Liver (tissue), 9 donors: ENCODE data around the gene TLCD4. TPM values are rescaled to one million over a fixed set of nuclear protein-coding genes. Genes with fewer than 3 reads are reported as not detected.

Source experiments
- DNase-seq: peaks from one replicate; pipeline ENCODE4 v3.0.0-alpha.2; 2017; ENCODE audit warnings: low spot score
- H3K27ac ChIP-seq, 2 donors: one replicate each; pipeline ENCODE4 v1.7.0; 2013; ENCODE audit warnings: inconsistent platforms in 2 of 2, low read length in 2 of 2, control low read depth in 1 of 2, low read depth in 1 of 2, mild to moderate bottlenecking in 1 of 2
- H3K27me3 ChIP-seq, 4 donors: one replicate each; pipeline versions ENCODE4 v1.6.1 to v1.7.0; 2013; ENCODE audit warnings: low read length in 3 of 4, inconsistent platforms in 1 of 4, mild to moderate bottlenecking in 1 of 4, moderate library complexity in 1 of 4; ENCODE audit not compliant: control insufficient read depth in 4 of 4, insufficient read depth in 4 of 4
- H3K36me3 ChIP-seq, 4 donors: one replicate each; pipeline versions ENCODE4 v1.6.1 to v1.7.0; 2013; ENCODE audit warnings: low read length in 3 of 4, mild to moderate bottlenecking in 3 of 4, low read depth in 1 of 4, moderate library complexity in 1 of 4; ENCODE audit not compliant: control insufficient read depth in 4 of 4, insufficient read depth in 3 of 4
- H3K4me1 ChIP-seq, 4 donors: one replicate each; pipeline versions ENCODE4 v1.6.1 to v1.7.0; 2013; ENCODE audit warnings: low read length in 3 of 4, mild to moderate bottlenecking in 3 of 4, moderate library complexity in 1 of 4; ENCODE audit not compliant: control insufficient read depth in 4 of 4, insufficient read depth in 4 of 4
- H3K4me3 ChIP-seq, 3 donors: one replicate each; pipeline versions ENCODE4 v1.6.1 to v1.7.0; 2013; ENCODE audit warnings: low read length in 3 of 3, control low read depth in 1 of 3, low read depth in 1 of 3, mild to moderate bottlenecking in 1 of 3
- H3K9ac ChIP-seq, 2 donors: one replicate each; pipeline ENCODE4 v1.7.0; 2013; ENCODE audit warnings: low read length in 2 of 2, mild to moderate bottlenecking in 2 of 2, moderate library complexity in 2 of 2, control low read depth in 1 of 2, low read depth in 1 of 2
- H3K9me3 ChIP-seq, 4 donors: one replicate each; pipeline versions ENCODE4 v1.6.1 to v1.7.0; 2013; ENCODE audit warnings: low read length in 3 of 4; ENCODE audit not compliant: control insufficient read depth in 4 of 4
- EGR1 ChIP-seq, 2 donors: IDR thresholded peaks; 2 replicates each; pipeline ENCODE4 v1.6.1; 2016 to 2018; ENCODE audit warnings: antibody characterized with exemption in 2 of 2, low read depth in 2 of 2
- FOXA1 ChIP-seq: IDR thresholded peaks from 2 replicates; pipeline ENCODE4 v1.6.1; 2016; ENCODE audit warnings: antibody characterized with exemption
- FOXA2 ChIP-seq: IDR thresholded peaks from 2 replicates; pipeline ENCODE4 v1.6.1; 2016; ENCODE audit warnings: antibody characterized with exemption
- GABPA ChIP-seq, 2 donors: IDR thresholded peaks in 1 of 2; conservative IDR thresholded peaks in 1 of 2; 2 replicates each; pipeline ENCODE4 v1.6.1; 2016; ENCODE audit warnings: antibody characterized with exemption in 2 of 2, mild to moderate bottlenecking in 1 of 2, moderate library complexity in 1 of 2
- HNF4A ChIP-seq, 2 donors: conservative IDR thresholded peaks; 2 replicates each; pipeline ENCODE4 v1.6.1; 2016; ENCODE audit warnings: antibody characterized with exemption in 2 of 2, mild to moderate bottlenecking in 2 of 2
- HNF4G ChIP-seq: IDR thresholded peaks from 2 replicates; pipeline ENCODE4 v1.6.1; 2016; ENCODE audit warnings: antibody characterized with exemption
- JUND ChIP-seq, 2 donors: IDR thresholded peaks; 2 replicates each; pipeline ENCODE4 v1.6.1; 2016; ENCODE audit warnings: antibody characterized with exemption in 2 of 2
- NR2F2 ChIP-seq: IDR thresholded peaks from 2 replicates; pipeline ENCODE4 v1.6.1; 2016; ENCODE audit warnings: antibody characterized with exemption
- RAD21 ChIP-seq, 2 donors: IDR thresholded peaks; 2 replicates each; pipeline ENCODE4 v1.6.1; 2016; ENCODE audit warnings: antibody characterized with exemption in 2 of 2, mild to moderate bottlenecking in 2 of 2
- RXRA ChIP-seq, 2 donors: IDR thresholded peaks; 2 replicates each; pipeline ENCODE4 v1.6.1; 2017 to 2018; ENCODE audit warnings: antibody characterized with exemption in 2 of 2, mild to moderate bottlenecking in 1 of 2
- SP1 ChIP-seq: IDR thresholded peaks from 2 replicates; pipeline ENCODE4 v1.6.1; 2018; ENCODE audit warnings: antibody characterized with exemption, mild to moderate bottlenecking
- TAF1 ChIP-seq: conservative IDR thresholded peaks from 2 replicates; pipeline ENCODE4 v1.6.1; 2016; ENCODE audit warnings: antibody characterized with exemption, mild to moderate bottlenecking
- YY1 ChIP-seq: IDR thresholded peaks from 2 replicates; pipeline ENCODE4 v1.6.1; 2016; ENCODE audit warnings: antibody characterized with exemption, mild to moderate bottlenecking
- ZBTB33 ChIP-seq: IDR thresholded peaks from 2 replicates; pipeline ENCODE4 v1.6.1; 2016; ENCODE audit warnings: antibody characterized with exemption
- WGBS: extraction: QIAGEN DNeasy Blood & Tissue Kit; methylation state at CpG from one replicate; pipeline ENCODE4 v1.1.7; 2013; 5-methylcytosine and 5-hydroxymethylcytosine counted together
- polyA plus RNA-seq, 2 donors: library from polyadenylated mRNA; stranded (reverse) in 1 of 2; unstranded in 1 of 2; fragments of 200-250 nt in 1 of 2; fragments of >200 nt in 1 of 2; fragmentation: Nextera tagmentation in 1 of 2; extraction: Ambion mirVana in 1 of 2; gene quantifications; one replicate each; pipeline versions ENCODE4 v1.2.1 to v1.2.3, GENCODE V29; 2013 to 2015
- total RNA-seq, 2 donors: library from RNA; depleted of rRNA; stranded (reverse); fragments of >200 nt; gene quantifications; one replicate each; pipeline ENCODE4 v1.2.3, GENCODE V29; 2014
- TF ChIP-seq, protein P1 (sequence below): fragments of 150-350 bp; IDR thresholded peaks from 2 replicates; pipeline ENCODE4 v1.5.1; 2017; ENCODE audit warnings: improper control_type of control experiment, low read depth, low read length; ENCODE audit not compliant: missing input control
- TF ChIP-seq, protein P2 (sequence below): IDR thresholded peaks from 2 replicates; pipeline ENCODE4 v1.6.1; 2016; ENCODE audit warnings: antibody characterized with exemption
- TF ChIP-seq, protein P3 (sequence below): IDR thresholded peaks from 2 replicates; pipeline ENCODE4 v1.6.1; 2016; ENCODE audit warnings: antibody characterized with exemption
- TF ChIP-seq, protein P4 (sequence below): IDR thresholded peaks from 2 replicates; pipeline ENCODE4 v1.6.1; 2016; ENCODE audit warnings: antibody characterized with exemption, mild to moderate bottlenecking
- donor health status: healthy.
- donor health status: healthy.
- donor health status: healthy.
- donor health status: healthy.
- donor health status: healthy.

The TLCD4 gene
- total and polyA plus RNA-seq, 4 donors: 24.9 to 131 (median 85.6) TPM

DNA sequence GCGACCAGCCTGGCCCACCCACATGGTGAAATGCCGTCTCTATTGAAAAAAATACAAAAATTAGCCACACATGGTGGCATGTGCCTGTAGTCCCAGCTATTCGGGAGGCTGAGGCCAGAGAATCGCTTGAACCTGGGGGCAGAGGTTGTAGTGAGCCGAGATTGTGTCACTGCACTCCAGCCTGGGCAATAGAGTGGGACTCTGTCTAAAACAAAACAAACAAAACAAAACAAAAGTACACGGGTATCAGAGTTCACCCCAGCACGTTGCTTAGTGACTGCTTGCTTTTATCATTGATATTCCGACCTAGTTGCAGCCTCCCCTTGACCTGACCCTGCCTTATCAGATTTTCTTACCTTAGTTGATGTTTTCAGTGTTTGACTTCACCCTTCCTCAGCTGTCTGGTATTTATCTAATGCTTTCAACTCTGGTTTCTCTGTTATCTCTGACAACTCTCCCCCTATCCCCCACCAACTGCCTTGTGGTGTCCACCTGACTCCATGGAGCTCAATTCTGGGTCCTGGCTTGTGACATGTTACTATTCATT, 5.1 kb downstream of the TLCD4 start:
- no peaks in the 10 kb centered on the region for H3K27me3 ChIP-seq
- no peaks in the 10 kb centered on the region for H3K36me3 ChIP-seq
- no peak overlapping the region for H3K9ac ChIP-seq
- TF ChIP-seq, protein P1, sequence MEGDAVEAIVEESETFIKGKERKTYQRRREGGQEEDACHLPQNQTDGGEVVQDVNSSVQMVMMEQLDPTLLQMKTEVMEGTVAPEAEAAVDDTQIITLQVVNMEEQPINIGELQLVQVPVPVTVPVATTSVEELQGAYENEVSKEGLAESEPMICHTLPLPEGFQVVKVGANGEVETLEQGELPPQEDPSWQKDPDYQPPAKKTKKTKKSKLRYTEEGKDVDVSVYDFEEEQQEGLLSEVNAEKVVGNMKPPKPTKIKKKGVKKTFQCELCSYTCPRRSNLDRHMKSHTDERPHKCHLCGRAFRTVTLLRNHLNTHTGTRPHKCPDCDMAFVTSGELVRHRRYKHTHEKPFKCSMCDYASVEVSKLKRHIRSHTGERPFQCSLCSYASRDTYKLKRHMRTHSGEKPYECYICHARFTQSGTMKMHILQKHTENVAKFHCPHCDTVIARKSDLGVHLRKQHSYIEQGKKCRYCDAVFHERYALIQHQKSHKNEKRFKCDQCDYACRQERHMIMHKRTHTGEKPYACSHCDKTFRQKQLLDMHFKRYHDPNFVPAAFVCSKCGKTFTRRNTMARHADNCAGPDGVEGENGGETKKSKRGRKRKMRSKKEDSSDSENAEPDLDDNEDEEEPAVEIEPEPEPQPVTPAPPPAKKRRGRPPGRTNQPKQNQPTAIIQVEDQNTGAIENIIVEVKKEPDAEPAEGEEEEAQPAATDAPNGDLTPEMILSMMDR: no peak
- TF ChIP-seq RAD21 (IDR thresholded peaks at IDR 0.05): peak; percentile 52 to 57
- TF ChIP-seq SP1: peak; percentile 99
- peak; percentile 62 to 85 for TF ChIP-seq JUND (IDR thresholded peaks at IDR 0.05)
- peak in 1 of 2 donors; percentile 47 for TF ChIP-seq EGR1 (IDR thresholded peaks at IDR 0.05; ENCODE audit: low read depth in 2 of 2)
- peak; percentile 84 for TF ChIP-seq ZBTB33
- peak; percentile 37 for TF ChIP-seq FOXA1
- TF ChIP-seq TAF1: no peak
- TF ChIP-seq NR2F2: peak; percentile 90
- peak; percentile 94 for TF ChIP-seq HNF4G
- TF ChIP-seq, protein P2, sequence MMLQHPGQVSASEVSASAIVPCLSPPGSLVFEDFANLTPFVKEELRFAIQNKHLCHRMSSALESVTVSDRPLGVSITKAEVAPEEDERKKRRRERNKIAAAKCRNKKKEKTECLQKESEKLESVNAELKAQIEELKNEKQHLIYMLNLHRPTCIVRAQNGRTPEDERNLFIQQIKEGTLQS: no peak
- TF ChIP-seq, protein P3, sequence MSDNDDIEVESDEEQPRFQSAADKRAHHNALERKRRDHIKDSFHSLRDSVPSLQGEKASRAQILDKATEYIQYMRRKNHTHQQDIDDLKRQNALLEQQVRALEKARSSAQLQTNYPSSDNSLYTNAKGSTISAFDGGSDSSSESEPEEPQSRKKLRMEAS: peak; percentile 90
- TF ChIP-seq HNF4A (conservative IDR thresholded peaks at IDR 0.05): peak; percentile 99
- TF ChIP-seq, protein P4, sequence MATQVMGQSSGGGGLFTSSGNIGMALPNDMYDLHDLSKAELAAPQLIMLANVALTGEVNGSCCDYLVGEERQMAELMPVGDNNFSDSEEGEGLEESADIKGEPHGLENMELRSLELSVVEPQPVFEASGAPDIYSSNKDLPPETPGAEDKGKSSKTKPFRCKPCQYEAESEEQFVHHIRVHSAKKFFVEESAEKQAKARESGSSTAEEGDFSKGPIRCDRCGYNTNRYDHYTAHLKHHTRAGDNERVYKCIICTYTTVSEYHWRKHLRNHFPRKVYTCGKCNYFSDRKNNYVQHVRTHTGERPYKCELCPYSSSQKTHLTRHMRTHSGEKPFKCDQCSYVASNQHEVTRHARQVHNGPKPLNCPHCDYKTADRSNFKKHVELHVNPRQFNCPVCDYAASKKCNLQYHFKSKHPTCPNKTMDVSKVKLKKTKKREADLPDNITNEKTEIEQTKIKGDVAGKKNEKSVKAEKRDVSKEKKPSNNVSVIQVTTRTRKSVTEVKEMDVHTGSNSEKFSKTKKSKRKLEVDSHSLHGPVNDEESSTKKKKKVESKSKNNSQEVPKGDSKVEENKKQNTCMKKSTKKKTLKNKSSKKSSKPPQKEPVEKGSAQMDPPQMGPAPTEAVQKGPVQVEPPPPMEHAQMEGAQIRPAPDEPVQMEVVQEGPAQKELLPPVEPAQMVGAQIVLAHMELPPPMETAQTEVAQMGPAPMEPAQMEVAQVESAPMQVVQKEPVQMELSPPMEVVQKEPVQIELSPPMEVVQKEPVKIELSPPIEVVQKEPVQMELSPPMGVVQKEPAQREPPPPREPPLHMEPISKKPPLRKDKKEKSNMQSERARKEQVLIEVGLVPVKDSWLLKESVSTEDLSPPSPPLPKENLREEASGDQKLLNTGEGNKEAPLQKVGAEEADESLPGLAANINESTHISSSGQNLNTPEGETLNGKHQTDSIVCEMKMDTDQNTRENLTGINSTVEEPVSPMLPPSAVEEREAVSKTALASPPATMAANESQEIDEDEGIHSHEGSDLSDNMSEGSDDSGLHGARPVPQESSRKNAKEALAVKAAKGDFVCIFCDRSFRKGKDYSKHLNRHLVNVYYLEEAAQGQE: peak; percentile 72
- peak; percentile 70 for TF ChIP-seq YY1
- peak; percentile 96 to 98 for TF ChIP-seq RXRA (IDR thresholded peaks at IDR 0.05)
- TF ChIP-seq GABPA (IDR thresholded peaks at IDR 0.05 in 1 of 2, conservative IDR thresholded peaks at IDR 0.05 in 1 of 2): no peak
- TF ChIP-seq FOXA2: peak; percentile 62
- WGBS: 25% methylated on average over 8 of the region's 8 CpGs
- H3K4me1 ChIP-seq: peaks cover 12 to 75% (median 39%) of the 10 kb centered on the region in 4 donors
- H3K27ac ChIP-seq: peak overlapping the region; percentile 92 to 93
- no peaks in the 10 kb centered on the region for H3K9me3 ChIP-seq
- no peak overlapping the region for H3K4me3 ChIP-seq
- no peak for DNase-seq
